ENCODE data around the gene DCANP1.

DNA sequence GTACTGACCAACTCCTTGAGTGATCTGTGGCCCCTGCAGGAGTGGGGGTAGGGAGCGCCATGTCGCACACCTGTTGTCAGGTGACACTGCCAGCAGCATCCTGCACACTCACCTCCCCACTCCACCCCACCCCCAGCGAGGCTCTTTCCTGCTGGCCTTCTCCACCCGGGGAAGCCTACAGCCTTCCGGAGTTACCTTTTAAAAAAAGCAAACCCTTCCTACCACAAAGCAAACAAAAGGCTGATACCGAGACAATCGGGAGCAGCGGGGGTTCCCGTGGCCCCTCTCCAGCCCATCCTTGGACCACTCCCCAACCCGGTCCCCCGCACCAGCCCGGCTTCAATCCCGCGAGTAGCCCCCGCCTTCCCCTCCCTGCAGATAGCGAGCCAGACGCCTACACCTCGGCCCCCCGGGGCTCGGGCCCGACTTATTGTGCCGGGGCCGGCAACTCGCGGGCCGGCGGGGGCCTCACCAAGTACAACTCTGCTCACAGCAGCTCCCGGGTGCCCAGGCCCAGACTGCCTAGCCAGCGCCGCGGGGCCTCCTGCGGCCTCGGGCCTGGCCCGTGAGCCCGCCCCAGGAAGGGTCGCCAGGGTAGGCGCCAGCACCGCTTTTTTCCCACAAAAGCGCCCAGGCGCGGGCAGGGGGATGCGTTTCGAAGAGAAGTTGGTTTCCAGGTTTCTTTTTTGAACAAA, 48.8 kb downstream of the DCANP1 start:
- TF ChIP-seq, protein P1, sequence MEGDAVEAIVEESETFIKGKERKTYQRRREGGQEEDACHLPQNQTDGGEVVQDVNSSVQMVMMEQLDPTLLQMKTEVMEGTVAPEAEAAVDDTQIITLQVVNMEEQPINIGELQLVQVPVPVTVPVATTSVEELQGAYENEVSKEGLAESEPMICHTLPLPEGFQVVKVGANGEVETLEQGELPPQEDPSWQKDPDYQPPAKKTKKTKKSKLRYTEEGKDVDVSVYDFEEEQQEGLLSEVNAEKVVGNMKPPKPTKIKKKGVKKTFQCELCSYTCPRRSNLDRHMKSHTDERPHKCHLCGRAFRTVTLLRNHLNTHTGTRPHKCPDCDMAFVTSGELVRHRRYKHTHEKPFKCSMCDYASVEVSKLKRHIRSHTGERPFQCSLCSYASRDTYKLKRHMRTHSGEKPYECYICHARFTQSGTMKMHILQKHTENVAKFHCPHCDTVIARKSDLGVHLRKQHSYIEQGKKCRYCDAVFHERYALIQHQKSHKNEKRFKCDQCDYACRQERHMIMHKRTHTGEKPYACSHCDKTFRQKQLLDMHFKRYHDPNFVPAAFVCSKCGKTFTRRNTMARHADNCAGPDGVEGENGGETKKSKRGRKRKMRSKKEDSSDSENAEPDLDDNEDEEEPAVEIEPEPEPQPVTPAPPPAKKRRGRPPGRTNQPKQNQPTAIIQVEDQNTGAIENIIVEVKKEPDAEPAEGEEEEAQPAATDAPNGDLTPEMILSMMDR (IDR thresholded peaks at IDR 0.05; ENCODE audit: low read length) = no peak
- TF ChIP-seq EZH2 (IDR thresholded peaks at IDR 0.05; ENCODE audit: borderline replicate concordance, low read length) = no peak
